ENCODE results near the gene AGBL4.

GRCh38 chr1:48717082-48717481 is 1306.7 kb downstream of the AGBL4 start:
- TF ChIP-seq POLR2A (IDR thresholded peaks at IDR 0.05) (no peak), CTCF (IDR thresholded peaks at IDR 0.05) (no peak)
